SJCRH30 (cell line): ENCODE results near the gene FBXW10. TPM values are rescaled to one million over a fixed set of nuclear protein-coding genes. Genes with fewer than 3 reads are reported as not detected.
A peak's percentile ranks its signal among the peaks of the same experiment; 100 is the strongest.
"Not testable (repeated sequence)": the region's sequence is repeated elsewhere in the genome, so short reads cannot be mapped to it uniquely, and the experiment has no call there.

Source experiments
- DNase-seq, 2 experiments: peaks; one replicate each; pipeline ENCODE4 v3.0.0-alpha.2; 2015 to 2020
- H3K27ac ChIP-seq: fragments of 250-450 bp; sonication (Bioruptor Pico); 2 replicates; pipeline ENCODE4 v1.5.1; 2020; ENCODE audit warnings: mild to moderate bottlenecking, moderate library complexity
- H3K27me3 ChIP-seq: fragments of 250-450 bp; sonication (Bioruptor Pico); 2 replicates; pipeline ENCODE4 v1.5.1; 2020; ENCODE audit warnings: mild to moderate bottlenecking, moderate library complexity
- H3K36me3 ChIP-seq: fragments of 250-450 bp; sonication (Bioruptor Pico); 2 replicates; pipeline ENCODE4 v1.5.1; 2020; ENCODE audit warnings: mild to moderate bottlenecking, moderate library complexity
- H3K4me1 ChIP-seq: fragments of 250-450 bp; sonication (Bioruptor Pico); 2 replicates; pipeline ENCODE4 v1.5.1; 2020; ENCODE audit warnings: mild to moderate bottlenecking, moderate library complexity
- H3K4me3 ChIP-seq: fragments of 250-450 bp; sonication (Bioruptor Pico); 2 replicates; pipeline ENCODE4 v1.5.1; 2020; ENCODE audit warnings: mild to moderate bottlenecking, moderate library complexity
- H3K9me3 ChIP-seq: fragments of 250-450 bp; sonication (Bioruptor Pico); replicated peaks from 2 replicates; pipeline ENCODE4 v1.5.1; 2020; ENCODE audit warnings: mild to moderate bottlenecking, moderate library complexity
- total RNA-seq: library from RNA; depleted of rRNA; stranded (reverse); fragments of >200 nt; shearing (Covaris generic); gene quantifications from 2 replicates; pipeline ENCODE4 v1.2.3, GENCODE V29; 2014

The FBXW10 gene
- total RNA-seq, 1 experiment from 2014 or later = 0.20 TPM

- not testable (repeated sequence) for H3K27ac ChIP-seq, H3K9me3 ChIP-seq, H3K4me1 ChIP-seq, H3K27me3 ChIP-seq, DNase-seq, H3K4me3 ChIP-seq, H3K36me3 ChIP-seq
Measured at GRCh38 chr17:18739616-18740391, 4.0 kb upstream of the FBXW10 start.

DNA sequence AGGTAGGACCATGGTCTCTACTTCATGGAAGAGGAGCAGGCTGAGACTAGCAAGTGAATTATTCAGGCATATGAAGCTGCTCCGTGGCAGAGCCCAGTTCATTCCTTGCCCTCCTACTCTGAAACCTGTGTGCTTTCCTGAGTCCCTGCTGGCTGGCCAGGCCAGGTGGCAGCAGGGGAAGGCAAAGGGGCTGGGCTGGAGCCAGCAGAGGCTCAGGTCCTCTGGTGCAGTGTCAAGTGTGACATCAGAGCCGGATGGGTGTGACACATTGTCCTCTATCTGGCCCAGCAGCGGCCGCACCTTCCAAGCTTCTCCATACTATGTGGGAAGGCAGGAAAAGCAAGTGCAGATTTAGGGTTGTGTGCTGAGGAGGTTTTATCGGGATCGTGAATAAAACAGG is 2.6 kb upstream of the FBXW10 start:
- H3K27me3 ChIP-seq, H3K36me3 ChIP-seq, H3K9me3 ChIP-seq, H3K4me1 ChIP-seq, H3K4me3 ChIP-seq, H3K27ac ChIP-seq, DNase-seq: not testable (repeated sequence)

GRCh38 chr17:18744726-18745125 is 872 bp downstream of the FBXW10 start:
- not testable (repeated sequence) for H3K9me3 ChIP-seq, DNase-seq, H3K36me3 ChIP-seq, H3K27ac ChIP-seq, H3K4me3 ChIP-seq, H3K27me3 ChIP-seq, H3K4me1 ChIP-seq

DNA sequence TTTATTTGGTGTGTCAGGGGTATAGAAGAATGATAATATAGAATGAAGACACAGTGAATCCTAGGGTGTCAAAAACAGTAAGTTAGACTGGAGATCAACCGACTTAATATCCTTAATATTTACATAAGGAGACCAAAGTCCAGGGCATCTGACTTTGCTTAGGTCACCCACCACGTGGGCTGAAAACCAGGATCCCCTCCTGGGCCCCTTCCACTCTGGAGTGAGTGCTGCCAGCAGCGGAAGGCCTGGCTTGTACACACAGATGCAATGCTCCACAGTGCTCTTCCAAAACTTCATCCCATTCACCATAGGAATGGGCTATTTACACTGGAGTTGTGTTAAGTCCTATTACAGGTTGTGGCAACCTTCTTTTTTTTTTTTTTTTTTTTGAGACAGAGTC is 2.7 kb downstream of the FBXW10 start:
- H3K4me1 ChIP-seq, H3K27ac ChIP-seq, H3K4me3 ChIP-seq, H3K27me3 ChIP-seq, DNase-seq, H3K9me3 ChIP-seq, H3K36me3 ChIP-seq: not testable (repeated sequence)

DNA sequence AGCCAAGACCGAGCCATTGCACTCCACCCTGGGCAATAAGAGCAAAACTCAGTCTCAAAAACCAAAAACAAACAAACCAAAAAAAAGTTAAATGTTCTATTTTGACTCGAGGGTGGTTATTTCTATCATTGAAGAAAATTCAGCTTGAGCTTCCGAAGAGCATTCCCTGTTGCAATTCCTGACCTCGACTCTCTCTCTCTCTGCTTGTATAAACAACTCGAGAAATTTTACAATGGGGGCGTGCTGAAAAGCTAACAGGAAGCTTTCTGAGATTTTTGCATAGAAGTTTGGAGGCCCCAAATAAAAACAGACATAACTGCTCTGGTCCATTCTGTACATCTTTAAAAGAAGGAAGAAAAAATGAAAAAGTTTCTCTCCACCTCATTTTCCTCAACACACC is 3.6 kb downstream of the FBXW10 start:
- not testable (repeated sequence) for H3K9me3 ChIP-seq, H3K4me3 ChIP-seq, H3K36me3 ChIP-seq, H3K4me1 ChIP-seq, H3K27me3 ChIP-seq, DNase-seq, H3K27ac ChIP-seq

GRCh38 chr17:18750242-18750641 is 6.4 kb downstream of the FBXW10 start:
- not testable (repeated sequence) for DNase-seq, H3K27me3 ChIP-seq, H3K4me3 ChIP-seq, H3K9me3 ChIP-seq, H3K4me1 ChIP-seq, H3K27ac ChIP-seq, H3K36me3 ChIP-seq

- H3K9me3 ChIP-seq, H3K36me3 ChIP-seq, H3K4me1 ChIP-seq, H3K27ac ChIP-seq, H3K4me3 ChIP-seq, DNase-seq, H3K27me3 ChIP-seq: not testable (repeated sequence)
Measured at GRCh38 chr17:18753829-18754409, 10.1 kb downstream of the FBXW10 start.

GRCh38 chr17:18755969-18756368 is 12.1 kb downstream of the FBXW10 start:
- H3K9me3 ChIP-seq = not testable (repeated sequence)

GRCh38 chr17:18757368-18758044 is 13.7 kb downstream of the FBXW10 start:
- H3K4me1 ChIP-seq, H3K9me3 ChIP-seq, H3K36me3 ChIP-seq, H3K27me3 ChIP-seq, H3K4me3 ChIP-seq, DNase-seq, H3K27ac ChIP-seq: not testable (repeated sequence)

More at GRCh38 chr17:18755969-18756368, 12.1 kb downstream of the FBXW10 start:
- DNase-seq, H3K27me3 ChIP-seq, H3K27ac ChIP-seq, H3K36me3 ChIP-seq, H3K4me3 ChIP-seq, H3K4me1 ChIP-seq: not testable (repeated sequence)

DNA sequence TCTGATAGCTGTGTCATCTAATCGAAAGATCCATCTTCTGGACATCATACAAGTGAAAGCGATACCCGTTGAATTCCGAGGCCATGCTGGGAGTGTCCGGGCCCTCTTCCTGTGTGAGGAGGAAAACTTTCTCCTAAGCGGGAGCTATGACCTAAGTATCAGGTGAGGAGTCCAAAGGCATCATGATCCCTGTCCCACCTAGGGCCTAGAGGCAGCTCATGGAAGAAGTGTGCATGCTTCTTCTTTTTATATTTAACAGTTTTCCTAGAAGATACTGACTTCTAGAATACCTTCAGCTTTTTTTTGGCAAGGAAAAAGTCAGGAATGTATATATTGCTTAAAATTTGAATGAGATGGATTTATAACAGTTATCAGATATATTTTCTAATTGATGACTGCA is 14.5 kb downstream of the FBXW10 start:
- DNase-seq, H3K36me3 ChIP-seq, H3K27ac ChIP-seq, H3K27me3 ChIP-seq, H3K9me3 ChIP-seq, H3K4me3 ChIP-seq, H3K4me1 ChIP-seq: not testable (repeated sequence)

DNA sequence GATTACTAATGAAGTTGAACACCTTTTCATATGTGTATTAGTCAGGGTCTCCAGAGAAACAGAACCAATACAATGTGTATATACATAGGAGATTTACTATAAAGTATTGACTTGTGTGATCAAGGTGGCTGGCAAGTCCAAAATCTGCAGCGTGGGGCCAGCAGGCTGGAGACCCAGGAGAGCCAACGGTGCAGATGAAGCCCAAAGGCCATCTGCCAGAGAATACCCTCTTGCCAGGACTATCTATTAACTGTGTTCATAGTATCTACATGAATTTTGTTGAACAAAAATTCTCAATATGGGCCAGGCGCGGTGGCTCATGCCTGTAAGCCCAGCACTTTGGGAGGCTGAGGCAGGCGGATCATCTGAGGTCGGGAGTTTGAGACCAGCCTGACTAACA is 16.4 kb downstream of the FBXW10 start:
- not testable (repeated sequence) for H3K4me3 ChIP-seq, H3K27ac ChIP-seq, DNase-seq, H3K9me3 ChIP-seq, H3K36me3 ChIP-seq, H3K4me1 ChIP-seq, H3K27me3 ChIP-seq

DNA sequence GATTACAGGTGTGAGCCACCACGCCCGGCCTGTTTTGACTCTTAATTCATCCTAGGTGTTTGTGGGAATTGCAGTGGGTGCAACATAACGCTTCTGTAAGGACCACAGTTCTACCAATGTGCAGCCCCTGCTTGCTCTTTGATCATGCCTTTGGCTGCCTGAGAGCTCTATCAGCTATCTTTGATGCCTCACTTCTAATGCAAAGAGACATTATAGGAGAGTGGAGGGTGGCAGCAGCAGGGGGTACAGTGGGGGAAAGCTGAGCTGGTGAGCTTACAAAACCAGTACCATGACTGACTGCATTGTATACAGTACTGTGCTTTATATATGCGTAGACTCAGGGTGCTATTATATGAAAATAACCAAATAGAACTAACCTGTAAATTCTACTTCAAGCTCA is 26.7 kb downstream of the FBXW10 start:
- H3K4me3 ChIP-seq, H3K4me1 ChIP-seq: not testable (repeated sequence)

DNA sequence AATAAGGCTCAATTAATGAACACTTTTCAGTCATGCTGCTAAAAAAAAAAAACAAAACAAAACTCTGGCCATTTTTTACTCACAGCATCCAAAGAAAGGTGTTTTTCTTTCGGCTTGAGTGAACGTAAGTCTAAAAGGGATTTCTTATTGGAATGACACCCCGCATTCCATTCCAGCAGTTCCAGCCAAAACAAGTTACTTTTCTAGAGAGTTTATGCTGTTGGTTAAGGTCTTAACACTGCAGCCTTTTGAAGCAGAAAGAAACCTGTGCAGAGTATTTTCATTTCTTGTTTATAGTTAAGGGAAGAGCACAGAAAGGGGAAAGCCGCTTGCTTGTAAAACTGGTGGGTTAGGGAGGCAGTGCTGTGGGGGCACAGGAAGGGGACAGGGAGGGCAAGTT is 27.2 kb downstream of the FBXW10 start:
- H3K27ac ChIP-seq, H3K4me3 ChIP-seq, H3K4me1 ChIP-seq, DNase-seq, H3K9me3 ChIP-seq, H3K36me3 ChIP-seq: not testable (repeated sequence)
- peaks cover 40% of the 10 kb centered on the region for H3K27me3 ChIP-seq

More for the DNA sequence above, 26.7 kb downstream of the FBXW10 start:
- H3K9me3 ChIP-seq, H3K27ac ChIP-seq, DNase-seq, H3K36me3 ChIP-seq: not testable (repeated sequence)
- H3K27me3 ChIP-seq = peaks cover 38% of the 10 kb centered on the region

DNA sequence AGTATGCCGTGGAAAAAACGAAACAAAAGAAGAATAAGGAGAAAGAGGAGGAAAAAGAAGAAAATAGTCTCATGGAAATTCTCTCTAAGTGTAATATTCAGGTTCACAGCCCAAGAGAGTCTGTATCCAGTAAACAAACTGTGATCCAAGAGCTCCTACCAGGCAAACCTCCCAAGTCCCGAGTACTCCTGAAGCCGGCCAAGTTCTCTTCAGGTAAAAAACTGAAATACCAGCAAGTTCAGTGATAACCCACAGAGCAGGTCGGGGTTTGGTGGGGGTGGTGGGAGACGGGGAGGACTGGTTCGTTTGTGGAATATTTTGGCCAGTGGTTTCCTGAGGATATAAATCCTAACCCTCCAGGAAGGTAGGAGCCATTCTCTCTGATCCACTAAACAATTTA is 28.6 kb downstream of the FBXW10 start:
- Histone ChIP-seq H3K27me3 (peaks cover 44% of the 10 kb centered on the region), H3K36me3 (no peaks in the 10 kb centered on the region), H3K27ac (no peak overlapping the region), H3K9me3 (0 out of 2 replicates have a peak, but pooled peaks cover 4% of the 10 kb centered on the region), H3K4me1 (no peaks in the 10 kb centered on the region), H3K4me3 (no peak overlapping the region)
- DNase-seq = no peak

DNA sequence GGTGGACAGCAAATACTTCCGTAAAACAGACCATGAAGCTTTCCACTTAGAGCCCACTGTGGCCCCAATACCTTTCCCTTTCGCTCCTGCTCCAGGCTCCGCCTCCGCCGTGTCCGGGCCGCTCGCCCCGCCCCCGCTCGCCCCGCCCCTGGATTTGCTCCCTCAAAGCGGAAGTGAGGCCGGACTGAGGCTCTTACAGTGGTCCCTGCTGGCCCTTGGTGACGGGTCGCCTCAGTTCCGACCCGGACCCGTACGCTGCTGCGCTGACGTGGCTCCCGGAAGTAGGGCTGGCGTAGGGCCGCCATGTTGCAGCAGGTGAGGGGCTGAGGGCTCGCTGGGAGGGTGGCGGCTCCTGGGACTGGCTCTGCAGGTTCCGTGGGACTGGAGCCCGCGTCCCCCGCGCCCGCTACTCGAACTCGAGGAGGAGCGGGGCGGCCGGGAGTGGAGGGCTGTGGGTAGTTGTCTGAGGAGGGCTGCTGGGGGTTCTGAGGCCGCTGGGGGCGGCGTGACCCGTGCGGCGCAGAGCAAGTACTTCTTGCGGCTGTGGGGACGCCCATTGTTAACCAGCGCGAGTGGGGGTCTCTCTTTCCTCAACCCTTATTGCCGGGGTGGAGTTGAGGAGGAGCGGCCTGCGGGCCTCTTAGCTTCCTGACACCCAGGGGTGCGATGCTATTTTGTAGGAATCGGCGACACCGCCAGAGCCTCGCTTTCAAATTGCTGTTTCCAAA is 37.3 kb downstream of the FBXW10 start, which contains the start of gene TVP23B:
TVP23B (plus strand) TSS at position 193 of the 728 bp plus-strand sequence; CDS start at position 304, 111 bp downstream.
- H3K9me3 ChIP-seq, H3K27me3 ChIP-seq, H3K4me1 ChIP-seq: not testable (repeated sequence)
- H3K36me3 ChIP-seq = peaks cover 14% of the 10 kb centered on the region
- H3K4me3 ChIP-seq = peak within 1 kb of the TSS; percentile 70
- H3K27ac ChIP-seq = peak within 1 kb of the TSS; percentile 65
- peak; percentile 100 for DNase-seq
